ENCODE measurements around the gene TLN1. TPM values are rescaled to one million over a fixed set of nuclear protein-coding genes. Genes with fewer than 3 reads are reported as not detected.

TLN1 gene
- total and polyA plus RNA-seq, 8 donors: 53.2 to 399 (median 174) TPM

DNA sequence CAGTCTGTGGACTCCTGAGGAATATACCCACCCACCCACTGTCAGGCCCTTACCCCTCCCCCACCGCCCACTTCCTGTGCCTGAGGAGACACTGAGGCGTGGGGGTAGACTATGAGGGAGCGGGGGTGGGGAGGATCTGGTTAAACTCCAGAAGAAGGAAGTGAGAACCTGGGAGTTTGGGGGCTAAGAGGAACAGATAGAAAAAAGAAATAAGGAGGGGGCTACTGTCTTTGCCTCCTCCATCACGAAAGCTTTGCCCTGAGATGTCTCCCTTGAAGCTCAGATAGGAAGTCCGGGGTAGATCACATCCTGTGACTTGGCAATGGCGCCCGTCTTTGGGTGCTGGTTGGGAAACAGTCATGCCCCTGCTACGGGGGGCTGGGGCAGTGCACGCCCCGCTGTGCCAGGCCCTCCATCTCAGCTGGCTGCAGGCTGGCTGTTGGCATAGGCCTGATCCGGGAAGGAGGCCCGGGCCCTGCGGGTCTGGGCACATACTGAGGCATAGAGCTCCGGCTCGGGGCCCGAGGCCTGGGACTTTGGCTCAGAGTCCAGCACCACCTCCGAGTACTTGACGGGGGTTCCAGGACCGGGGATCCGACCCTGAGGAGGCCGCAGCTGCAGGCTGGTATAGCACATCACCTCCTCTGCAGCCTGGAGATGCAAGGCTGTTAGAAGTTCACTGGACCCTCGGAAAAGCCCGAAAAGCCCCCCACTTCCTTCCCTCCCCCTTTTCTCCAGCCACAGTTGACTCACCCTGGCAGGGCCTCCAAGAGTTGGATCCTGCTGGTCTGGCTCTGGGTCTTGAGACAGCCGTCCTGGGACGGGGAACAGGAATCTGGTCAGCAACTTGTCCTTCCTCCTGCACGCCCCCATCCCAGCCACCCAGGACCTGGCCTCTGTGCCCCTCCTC lies 82.3 kb downstream of the TLN1 start:
- peak overlapping the region; percentile 20 to 39 (median 27) for H3K4me3 ChIP-seq
- intact Hi-C loops (cut with DNase I; ENCODE audit: low total_unique reads): no loop called here
- no peak for TF ChIP-seq EP300 (IDR thresholded peaks at IDR 0.05)
- TF ChIP-seq POLR2A (IDR thresholded peaks at IDR 0.05): no peak
- no peak for TF ChIP-seq CTCF (IDR thresholded peaks at IDR 0.05)
- no peak for TF ChIP-seq POLR2AphosphoS5 (IDR thresholded peaks at IDR 0.05)
- no peaks in the 10 kb centered on the region for H3K9me3 ChIP-seq
- H3K4me1 ChIP-seq: peaks cover 18 to 64% (median 26%) of the 10 kb centered on the region in 4 donors
- H3K36me3 ChIP-seq: no peaks in the 10 kb centered on the region
- peak in 1 of 2 donors; percentile 41 for DNase-seq
- H3K27me3 ChIP-seq: no peaks in the 10 kb centered on the region
- H3K27ac ChIP-seq: peak overlapping the region; percentile 30 to 63 (median 45)
- WGBS, 5 donors: 65 to 77% (median 73%) methylated on average over 15 to 26 of the region's 26 CpGs

Small RNA genes lying within 50 kb of the gene (small RNA-seq; reads per million reads assigned to genes)
- 0 to 0.15 (median 0.12) reads per million in 4 donors for gene MIR6853
- gene RMRP: 0 reads per million in 4 donors
- gene RN7SL22P: 0 reads per million in 4 donors

Other genes starting within 250 kb of the TLN1 start
- gene RUSC2, start 242.1 kb downstream of the TLN1 start, total RNA-seq: 10 to 100 TPM in 2 of 5 donors, 1 to 10 TPM in 3; 3.8 to 34.8 (median 9.9) TPM
- 1 to 10 TPM; 3.4 to 6.6 (median 6.5) TPM for gene RUSC2, start 242.1 kb downstream of the TLN1 start, polyA plus RNA-seq
- 10 to 100 TPM; 11.9 to 56.8 (median 34.6) TPM for gene TESK1, start 126.9 kb downstream of the TLN1 start, total RNA-seq
- gene TESK1, start 126.9 kb downstream of the TLN1 start, polyA plus RNA-seq: 10 to 100 TPM; 25.7 to 33.9 (median 28.4) TPM
- 10 to 100 TPM in 1 of 5 donors, 1 to 10 TPM in 1, not detected in 3; 3.1 to 18.7 TPM for gene CD72, start 113.8 kb downstream of the TLN1 start, total RNA-seq
- gene CD72, start 113.8 kb downstream of the TLN1 start, polyA plus RNA-seq: 1 to 10 TPM in 2 of 3 donors, under 1 TPM in 1; 0.61 to 2.8 (median 1.1) TPM
- 1 to 10 TPM in 2 of 5 donors, not detected in 3; 2.0 to 2.3 TPM for gene SIT1, start 81.3 kb downstream of the TLN1 start, total RNA-seq
- 1 to 10 TPM in 1 of 3 donors, under 1 TPM in 2; 0.62 to 1.1 (median 0.95) TPM for gene SIT1, start 81.3 kb downstream of the TLN1 start, polyA plus RNA-seq
- gene RMRP, start 74.2 kb downstream of the TLN1 start, total RNA-seq: over 10,000 TPM in 4 of 5 donors, 1,000 to 10,000 TPM in 1; 1,379 to 137,340 (median 23,544) TPM
- 10 to 100 TPM in 1 of 3 donors, not detected in 2; 64.3 TPM for gene RMRP, start 74.2 kb downstream of the TLN1 start, polyA plus RNA-seq
- 100 to 1,000 TPM in 1 of 5 donors, 10 to 100 TPM in 4; 15.6 to 104 (median 28.1) TPM for gene CCDC107, start 73.9 kb downstream of the TLN1 start, total RNA-seq
- gene CCDC107, start 73.9 kb downstream of the TLN1 start, polyA plus RNA-seq: 10 to 100 TPM; 58.8 to 86.4 (median 69.7) TPM
- gene ARHGEF39, start 67.0 kb downstream of the TLN1 start, total RNA-seq: 10 to 100 TPM in 3 of 5 donors, 1 to 10 TPM in 2; 1.8 to 58.3 (median 11.6) TPM
- gene ARHGEF39, start 67.0 kb downstream of the TLN1 start, polyA plus RNA-seq: 1 to 10 TPM; 2.8 to 4.3 (median 3.2) TPM
- 100 to 1,000 TPM in 3 of 5 donors, 10 to 100 TPM in 1, 1 to 10 TPM in 1; 1.2 to 670 (median 161) TPM for gene CA9, start 58.3 kb downstream of the TLN1 start, total RNA-seq
- 100 to 1,000 TPM; 115 to 653 (median 541) TPM for gene CA9, start 58.3 kb downstream of the TLN1 start, polyA plus RNA-seq
- 1,000 to 10,000 TPM in 3 of 5 donors, 100 to 1,000 TPM in 2; 537 to 3,642 (median 1,228) TPM for gene TPM2, start 42.3 kb downstream of the TLN1 start, total RNA-seq
- 1,000 to 10,000 TPM in 1 of 3 donors, 100 to 1,000 TPM in 2; 460 to 2,257 (median 672) TPM for gene TPM2, start 42.3 kb downstream of the TLN1 start, polyA plus RNA-seq
- 10 to 100 TPM; 33.2 to 84.0 (median 79.1) TPM for gene CREB3, start 471 bp upstream of the TLN1 start, total RNA-seq
- gene CREB3, start 471 bp upstream of the TLN1 start, polyA plus RNA-seq: 10 to 100 TPM; 29.4 to 40.5 (median 37.9) TPM
- 100 to 1,000 TPM in 3 of 5 donors, 10 to 100 TPM in 2; 29.8 to 210 (median 145) TPM for gene GBA2, start 17.0 kb upstream of the TLN1 start, total RNA-seq
- gene GBA2, start 17.0 kb upstream of the TLN1 start, polyA plus RNA-seq: 10 to 100 TPM; 26.5 to 38.9 (median 32.5) TPM
- 10 to 100 TPM in 4 of 5 donors, 1 to 10 TPM in 1; 7.0 to 21.2 (median 14.7) TPM for gene RGP1, start 17.1 kb upstream of the TLN1 start, total RNA-seq
- gene RGP1, start 17.1 kb upstream of the TLN1 start, polyA plus RNA-seq: 10 to 100 TPM in 1 of 3 donors, 1 to 10 TPM in 2; 3.8 to 12.8 (median 7.2) TPM
- gene MSMP, start 22.1 kb upstream of the TLN1 start, total RNA-seq: not detected
- under 1 TPM in 1 of 3 donors, not detected in 2; 0.35 TPM for gene MSMP, start 22.1 kb upstream of the TLN1 start, polyA plus RNA-seq
- 10 to 100 TPM in 3 of 5 donors, 1 to 10 TPM in 2; 3.1 to 75.5 (median 14.5) TPM for gene NPR2, start 59.4 kb upstream of the TLN1 start, total RNA-seq
- gene NPR2, start 59.4 kb upstream of the TLN1 start, polyA plus RNA-seq: 10 to 100 TPM in 1 of 3 donors, 1 to 10 TPM in 2; 4.0 to 11.4 (median 7.0) TPM
- 1 to 10 TPM in 2 of 5 donors, not detected in 3; 1.7 to 2.7 TPM for gene SPAG8, start 80.1 kb upstream of the TLN1 start, total RNA-seq
- gene SPAG8, start 80.1 kb upstream of the TLN1 start, polyA plus RNA-seq: 1 to 10 TPM in 1 of 3 donors, under 1 TPM in 2; 0.19 to 4.1 (median 0.98) TPM
- gene HINT2, start 82.8 kb upstream of the TLN1 start, total RNA-seq: 10 to 100 TPM in 4 of 5 donors, 1 to 10 TPM in 1; 8.4 to 22.7 (median 17.9) TPM
- 100 to 1,000 TPM in 2 of 3 donors, 10 to 100 TPM in 1; 98.1 to 131 (median 118) TPM for gene HINT2, start 82.8 kb upstream of the TLN1 start, polyA plus RNA-seq
- gene FAM221B, start 96.5 kb upstream of the TLN1 start, total RNA-seq: not detected
- under 1 TPM in 1 of 3 donors, not detected in 2; 0.10 TPM for gene FAM221B, start 96.5 kb upstream of the TLN1 start, polyA plus RNA-seq
- 10 to 100 TPM in 3 of 5 donors, 1 to 10 TPM in 2; 4.6 to 81.4 (median 11.6) TPM for gene TMEM8B, start 97.0 kb upstream of the TLN1 start, total RNA-seq
- 1 to 10 TPM; 7.0 to 9.2 (median 7.0) TPM for gene TMEM8B, start 97.0 kb upstream of the TLN1 start, polyA plus RNA-seq
- gene OR13J1, start 138.2 kb upstream of the TLN1 start, total RNA-seq: not detected
- gene OR13J1, start 138.2 kb upstream of the TLN1 start, polyA plus RNA-seq: not detected
- gene HRCT1, start 174.0 kb upstream of the TLN1 start, total RNA-seq: 10 to 100 TPM in 1 of 5 donors, 1 to 10 TPM in 2, under 1 TPM in 1, not detected in 1; 0.92 to 28.7 (median 7.7) TPM
- 1 to 10 TPM in 1 of 3 donors, under 1 TPM in 1, not detected in 1; 0.50 to 4.3 TPM for gene HRCT1, start 174.0 kb upstream of the TLN1 start, polyA plus RNA-seq
- gene SPAAR, start 177.3 kb upstream of the TLN1 start, total RNA-seq: 1 to 10 TPM in 2 of 5 donors, not detected in 3; 1.2 to 2.4 TPM
- gene SPAAR, start 177.3 kb upstream of the TLN1 start, polyA plus RNA-seq: under 1 TPM; 0.30 to 0.92 (median 0.68) TPM
- not detected for gene OR2S2, start 226.0 kb upstream of the TLN1 start, total RNA-seq
- gene OR2S2, start 226.0 kb upstream of the TLN1 start, polyA plus RNA-seq: not detected